H1 (cell line): ENCODE measurements around the gene ZBTB16. TPM values are rescaled to one million over a fixed set of nuclear protein-coding genes. Genes with fewer than 3 reads are reported as not detected.

Source experiments
- JUND ChIP-seq: IDR thresholded peaks from 2 replicates; pipeline ENCODE4 v1.6.1; 2011; ENCODE audit warnings: mild to moderate bottlenecking, improper control_type of control experiment, low read length
- SAP30 ChIP-seq: fragments of 300-600 bp; sonication (generic); IDR thresholded peaks from 2 replicates; pipeline ENCODE4 v1.7.1; 2012; ENCODE audit warnings: low read length, moderate library complexity, mild to moderate bottlenecking, inconsistent platforms; ENCODE audit not compliant: insufficient read depth, insufficient replicate concordance
- SIN3A ChIP-seq, 2 experiments: IDR thresholded peaks in 1 of 2; conservative IDR thresholded peaks in 1 of 2; 2 replicates each; pipeline ENCODE4 v1.6.1; 2011 to 2012; ENCODE audit warnings: low read length in 2 of 2, improper control_type of control experiment in 1 of 2, low read depth in 1 of 2, mild to moderate bottlenecking in 1 of 2
- SP1 ChIP-seq: IDR thresholded peaks from 2 replicates; pipeline ENCODE4 v1.6.1; 2011; ENCODE audit warnings: low read depth, low read length
- USF2 ChIP-seq: IDR thresholded peaks from 2 replicates; pipeline ENCODE4 v1.6.1; 2011; ENCODE audit warnings: low read length, improper control_type of control experiment
- polyA plus RNA-seq, 7 experiments: library from polyadenylated mRNA; depleted of rRNA in 3 of 7; stranded (reverse) in 5 of 7; unstranded in 2 of 7; fragments of >200 nt in 5 of 7; fragments of 200-250 nt in 2 of 7; gene quantifications; 1 replicate in 5 of 7; 2 replicates in 1 of 7; 4 replicates in 1 of 7; pipeline versions ENCODE4 v1.2.1 to v1.2.3, GENCODE V29; 2011 to 2013; ENCODE audit warnings: missing spikeins in 2 of 7, mixed read lengths in 2 of 7
- total RNA-seq: library from RNA; stranded (reverse); fragmentation: NEBNext Ultra II Directional; extraction: Animal tissue kit (Norgen Biotek cat#: 25700); gene quantifications from 2 replicates; pipeline ENCODE4 v1.2.1, GENCODE V29; 2021

The ZBTB16 gene
- total and polyA plus RNA-seq, 2 of the 8 experiments (the other 6 are each of a cell fraction or from before 2014, with no cell fraction given), result 0.12 to 0.61 TPM

- TF ChIP-seq JUND, result no peak
- TF ChIP-seq USF2, result no peak
- no peak for TF ChIP-seq SAP30
- no peak for TF ChIP-seq SIN3A (conservative IDR thresholded peaks at IDR 0.05 in 1 of 2, IDR thresholded peaks at IDR 0.05 in 1 of 2; ENCODE audit: low read depth in 1 of 2, low read length in 2 of 2)
- TF ChIP-seq SP1, result no peak
These were observed 110.3 kb downstream of the ZBTB16 start (continued) for GRCh38 chr11:114169821-114170220.
